Kidney tubule cell (primary cell): ENCODE results near the gene KLB.
"Not testable (repeated sequence)": the region's sequence is repeated elsewhere in the genome, so short reads cannot be mapped to it uniquely, and the experiment has no call there.

Source experiments
- DNase-seq: peaks from one replicate; pipeline ENCODE4 v3.0.0-alpha.2; 2018; ENCODE audit warnings: low spot score

Gene KLB

DNA sequence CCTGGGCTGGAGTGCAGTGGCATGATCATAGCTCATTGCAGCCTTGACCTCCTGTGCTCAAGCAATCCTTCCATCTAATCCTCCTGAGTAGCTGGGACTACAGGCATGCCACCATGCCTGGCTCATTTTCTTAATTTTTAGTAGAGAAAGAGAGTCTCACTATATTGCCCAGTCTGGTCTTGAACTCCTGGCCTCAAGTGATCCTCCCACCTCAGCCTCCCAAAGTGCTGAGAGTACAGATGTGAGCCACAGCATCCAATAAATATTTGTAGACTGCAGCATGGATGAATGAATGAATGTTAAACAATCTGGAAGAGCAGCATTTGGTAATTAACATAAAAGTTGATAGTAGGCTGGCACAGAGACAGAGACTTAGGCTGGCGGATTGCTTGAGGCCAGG, 20.0 kb downstream of the KLB start:
- DNase-seq, result no peak

DNA sequence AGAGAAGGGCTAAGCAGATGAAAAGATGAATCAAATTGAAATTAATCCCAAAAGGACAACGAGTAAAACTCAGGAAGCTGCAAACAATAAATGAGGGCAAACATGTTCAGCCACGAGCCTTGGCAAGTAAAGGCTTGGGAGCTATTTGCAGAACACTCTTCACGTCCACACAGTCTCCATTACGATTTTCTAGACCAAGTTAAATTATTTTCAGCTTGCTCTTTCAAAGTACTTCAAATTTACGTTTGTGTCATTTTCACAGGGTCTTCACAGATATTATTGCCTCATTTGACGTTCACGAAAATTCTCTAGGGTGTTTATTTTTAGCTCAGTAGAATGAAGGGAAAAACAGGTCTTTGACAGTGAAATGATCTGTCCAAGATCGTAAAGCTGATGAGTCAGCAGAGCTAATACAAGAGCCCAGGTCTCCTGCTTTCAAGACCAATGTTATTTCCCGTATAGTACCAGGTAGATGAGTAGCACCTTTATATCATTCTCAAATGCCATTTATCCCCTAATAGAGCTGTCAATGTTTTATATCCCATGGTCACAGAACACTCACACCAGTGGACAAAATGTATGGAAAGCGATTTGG, 20.9 kb downstream of the KLB start:
- no peak for DNase-seq

DNA sequence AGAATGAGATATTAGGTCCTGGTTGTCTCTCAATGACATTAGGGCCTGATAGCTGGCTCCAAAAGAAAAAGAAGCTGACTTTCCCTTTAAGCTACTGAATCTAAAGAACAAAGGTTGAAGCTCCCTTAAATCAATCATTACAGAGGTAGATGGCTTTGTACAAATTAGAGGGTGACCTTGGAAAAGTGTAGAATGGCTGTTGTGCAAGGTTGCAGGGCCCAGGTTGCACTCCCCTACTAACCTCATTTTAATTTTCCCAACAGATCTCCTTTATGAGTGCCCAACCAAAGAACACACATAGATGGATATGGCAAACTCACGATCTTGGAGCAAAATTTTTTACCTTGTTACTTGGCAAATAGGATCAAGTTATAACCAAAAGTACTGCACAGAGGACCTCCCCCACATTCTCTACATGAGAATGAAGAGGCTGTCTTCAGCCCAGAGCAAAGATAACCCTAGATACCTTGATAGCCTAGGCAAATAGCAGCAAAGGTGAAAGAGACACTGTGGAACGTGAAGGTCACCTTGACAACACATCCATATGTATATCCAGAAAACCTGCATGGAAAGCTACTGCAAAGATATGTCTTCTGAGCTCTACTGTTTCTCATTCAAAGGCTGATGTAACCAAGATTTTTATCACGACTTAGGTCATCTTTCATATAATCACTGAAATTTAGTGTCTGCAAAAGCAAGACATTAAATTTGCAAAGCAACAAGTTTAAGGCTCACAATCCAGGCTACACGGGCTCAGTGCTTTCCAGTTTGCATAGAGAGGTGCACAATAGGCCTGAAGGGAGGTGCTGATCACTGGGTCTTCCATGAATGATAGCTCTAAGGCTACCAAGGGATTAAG, 23.0 kb downstream of the KLB start:
- DNase-seq, result no peak

DNA sequence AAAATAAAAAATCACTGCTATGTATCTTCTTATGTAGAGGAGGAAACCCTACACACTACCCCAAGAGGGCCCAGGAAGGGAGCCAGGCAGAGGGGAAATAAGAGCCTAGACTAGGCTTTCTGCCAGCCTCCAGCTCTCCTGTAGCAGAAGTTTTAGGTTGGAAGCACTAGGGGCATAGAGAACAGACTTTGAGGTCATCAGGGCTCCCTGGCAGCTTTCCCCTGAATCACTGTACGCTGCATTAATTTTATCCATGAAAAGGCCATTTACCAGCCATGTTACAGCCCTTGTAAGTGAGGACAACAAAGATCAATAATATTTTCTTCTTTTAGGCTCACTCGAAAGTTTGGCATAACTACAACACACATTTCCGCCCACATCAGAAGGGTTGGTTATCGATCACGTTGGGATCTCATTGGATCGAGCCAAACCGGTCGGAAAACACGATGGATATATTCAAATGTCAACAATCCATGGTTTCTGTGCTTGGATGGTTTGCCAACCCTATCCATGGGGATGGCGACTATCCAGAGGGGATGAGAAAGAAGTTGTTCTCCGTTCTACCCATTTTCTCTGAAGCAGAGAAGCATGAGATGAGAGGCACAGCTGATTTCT, 27.3 kb downstream of the KLB start:
- DNase-seq, result no peak

DNA sequence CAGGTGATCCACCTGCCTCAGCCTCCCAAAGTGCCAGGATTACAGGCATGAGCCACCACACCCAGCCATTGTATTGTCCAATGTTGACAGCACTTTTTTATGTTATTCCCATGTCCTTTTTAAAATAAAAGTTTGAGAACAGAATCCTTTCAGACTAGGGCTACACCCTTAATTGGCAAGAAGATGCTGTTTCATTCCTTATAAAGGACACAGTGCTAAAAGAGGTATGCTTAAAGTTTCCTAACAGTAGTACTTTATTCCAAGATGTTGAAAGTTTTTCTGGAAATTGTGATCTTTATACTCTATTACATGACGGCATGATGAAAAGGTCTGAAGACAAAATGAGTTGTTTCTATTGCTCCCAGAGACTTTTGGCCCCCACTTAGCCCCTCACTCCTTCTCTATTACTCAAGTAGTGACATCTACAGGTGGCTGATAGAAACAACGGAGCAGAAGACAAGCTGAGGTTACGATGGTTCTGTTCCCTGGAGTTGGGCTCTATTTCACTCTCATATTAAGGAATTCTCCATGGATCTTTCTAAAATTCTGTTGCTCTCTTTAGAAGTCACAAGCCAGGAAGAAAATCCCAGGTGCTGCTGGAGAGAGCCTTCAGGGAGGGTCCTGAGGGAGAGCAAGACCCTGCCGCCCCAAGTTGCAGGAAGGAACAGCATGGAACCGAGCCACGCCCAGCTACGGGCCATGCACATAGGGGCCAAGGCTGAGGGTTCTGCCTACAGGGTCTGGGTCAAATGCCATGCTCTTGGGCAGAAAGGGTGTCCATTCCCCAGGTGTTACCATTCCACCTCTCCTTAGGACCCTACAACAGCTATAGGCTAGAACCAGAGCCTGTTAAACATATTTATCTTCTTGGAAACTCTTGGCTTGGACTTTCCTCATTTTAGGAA, 29.2 kb downstream of the KLB start:
- DNase-seq, result no peak

DNA sequence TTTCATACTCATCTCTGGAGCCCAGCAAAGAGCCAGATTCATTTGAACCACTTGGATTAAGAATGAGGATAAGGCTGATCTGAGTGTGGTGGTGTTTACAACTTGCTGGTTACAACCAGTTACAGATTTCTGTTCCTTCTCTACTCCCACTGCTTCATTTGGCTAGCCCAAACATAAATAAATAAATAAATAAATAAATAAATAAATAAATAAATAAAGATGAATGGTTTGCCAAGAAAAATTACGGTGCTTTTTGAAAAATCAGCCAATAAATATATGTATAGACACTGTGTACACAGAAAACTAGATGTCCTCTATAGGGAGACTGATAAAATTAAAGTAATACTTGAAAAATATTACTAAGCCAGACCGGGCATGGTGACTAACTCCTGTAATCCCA, 34.9 kb downstream of the KLB start:
- no peak for DNase-seq

DNA sequence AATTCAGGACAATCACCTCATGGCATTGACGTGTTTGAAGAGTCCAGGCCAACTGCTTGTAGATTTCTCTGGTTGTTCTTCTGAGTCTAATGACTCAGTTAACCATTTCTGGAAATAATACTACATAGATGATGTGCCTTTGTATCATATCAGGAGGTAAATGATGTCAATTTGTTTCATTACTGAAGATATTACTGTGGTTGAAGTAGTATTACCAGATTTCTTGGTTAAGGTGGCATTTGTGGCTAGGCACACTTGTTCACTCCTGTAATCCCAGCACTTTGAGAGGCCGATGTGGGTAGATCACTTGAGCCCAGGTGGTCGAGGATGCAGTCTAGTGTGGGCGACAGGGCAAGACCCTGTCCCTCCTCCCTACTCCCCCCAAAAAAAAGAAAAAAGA, 36.3 kb downstream of the KLB start:
- no peak for DNase-seq

DNA sequence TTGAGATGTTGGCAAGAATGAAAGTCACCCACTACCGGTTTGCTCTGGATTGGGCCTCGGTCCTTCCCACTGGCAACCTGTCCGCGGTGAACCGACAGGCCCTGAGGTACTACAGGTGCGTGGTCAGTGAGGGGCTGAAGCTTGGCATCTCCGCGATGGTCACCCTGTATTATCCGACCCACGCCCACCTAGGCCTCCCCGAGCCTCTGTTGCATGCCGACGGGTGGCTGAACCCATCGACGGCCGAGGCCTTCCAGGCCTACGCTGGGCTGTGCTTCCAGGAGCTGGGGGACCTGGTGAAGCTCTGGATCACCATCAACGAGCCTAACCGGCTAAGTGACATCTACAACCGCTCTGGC, 39.7 kb downstream of the KLB start:
- DNase-seq, result no peak

DNA sequence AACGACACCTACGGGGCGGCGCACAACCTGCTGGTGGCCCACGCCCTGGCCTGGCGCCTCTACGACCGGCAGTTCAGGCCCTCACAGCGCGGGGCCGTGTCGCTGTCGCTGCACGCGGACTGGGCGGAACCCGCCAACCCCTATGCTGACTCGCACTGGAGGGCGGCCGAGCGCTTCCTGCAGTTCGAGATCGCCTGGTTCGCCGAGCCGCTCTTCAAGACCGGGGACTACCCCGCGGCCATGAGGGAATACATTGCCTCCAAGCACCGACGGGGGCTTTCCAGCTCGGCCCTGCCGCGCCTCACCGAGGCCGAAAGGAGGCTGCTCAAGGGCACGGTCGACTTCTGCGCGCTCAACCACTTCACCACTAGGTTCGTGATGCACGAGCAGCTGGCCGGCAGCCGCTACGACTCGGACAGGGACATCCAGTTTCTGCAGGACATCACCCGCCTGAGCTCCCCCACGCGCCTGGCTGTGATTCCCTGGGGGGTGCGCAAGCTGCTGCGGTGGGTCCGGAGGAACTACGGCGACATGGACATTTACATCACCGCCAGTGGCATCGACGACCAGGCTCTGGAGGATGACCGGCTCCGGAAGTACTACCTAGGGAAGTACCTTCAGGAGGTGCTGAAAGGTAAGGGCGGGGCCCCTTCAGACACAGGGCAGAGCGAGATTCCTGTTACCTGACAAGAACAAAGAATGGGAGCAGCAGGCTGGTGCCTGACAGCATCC, 40.3 kb downstream of the KLB start:
- DNase-seq, result peak; percentile 73

DNA sequence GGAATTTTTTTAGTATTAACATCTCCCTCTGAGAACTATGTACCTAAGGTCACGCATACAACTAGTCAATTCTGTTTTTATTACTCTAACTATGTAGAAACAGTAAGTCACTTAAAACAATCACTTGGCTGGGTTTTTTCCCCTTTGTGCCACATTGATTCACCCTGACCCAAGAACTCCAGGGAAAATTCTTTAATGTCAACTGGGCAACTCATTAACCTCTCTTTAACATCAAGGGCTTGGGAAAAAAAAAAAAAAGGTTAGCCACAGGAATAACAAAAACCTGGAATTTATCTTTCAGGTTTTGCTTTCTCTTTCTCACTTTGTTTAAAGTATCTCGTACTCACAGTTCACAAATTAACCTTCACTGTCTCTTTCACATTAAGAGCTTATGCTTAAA, 43.9 kb downstream of the KLB start:
- peak; percentile 82 for DNase-seq

DNA sequence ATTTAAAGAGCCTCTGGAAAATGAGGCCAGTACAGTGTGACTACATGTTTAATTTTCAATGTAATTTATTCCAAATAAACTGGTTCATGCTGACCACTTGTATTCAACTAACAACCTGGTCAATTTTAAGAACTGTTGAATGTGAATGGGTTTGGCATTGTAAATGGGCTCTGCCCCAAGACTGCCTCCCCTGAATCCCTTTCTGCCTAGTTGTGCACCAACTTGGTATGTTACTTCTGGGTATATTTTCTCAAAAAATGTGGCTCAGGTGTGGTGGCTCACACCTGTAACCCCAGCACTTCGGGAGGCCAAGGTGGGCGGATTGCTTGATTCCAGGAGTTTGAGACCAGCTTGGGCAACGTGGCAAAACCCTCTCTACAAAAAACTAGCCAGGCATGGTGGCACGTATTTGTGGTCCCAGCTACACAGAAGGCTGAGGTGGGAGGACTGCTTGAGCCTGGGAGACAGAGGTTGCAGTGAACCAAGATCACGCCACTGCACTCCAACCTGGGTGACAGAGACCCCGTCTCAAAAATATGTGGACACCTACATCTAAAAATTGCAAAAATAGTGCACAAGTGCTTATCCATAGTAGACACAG, 44.8 kb downstream of the KLB start:
- no peak for DNase-seq

DNA sequence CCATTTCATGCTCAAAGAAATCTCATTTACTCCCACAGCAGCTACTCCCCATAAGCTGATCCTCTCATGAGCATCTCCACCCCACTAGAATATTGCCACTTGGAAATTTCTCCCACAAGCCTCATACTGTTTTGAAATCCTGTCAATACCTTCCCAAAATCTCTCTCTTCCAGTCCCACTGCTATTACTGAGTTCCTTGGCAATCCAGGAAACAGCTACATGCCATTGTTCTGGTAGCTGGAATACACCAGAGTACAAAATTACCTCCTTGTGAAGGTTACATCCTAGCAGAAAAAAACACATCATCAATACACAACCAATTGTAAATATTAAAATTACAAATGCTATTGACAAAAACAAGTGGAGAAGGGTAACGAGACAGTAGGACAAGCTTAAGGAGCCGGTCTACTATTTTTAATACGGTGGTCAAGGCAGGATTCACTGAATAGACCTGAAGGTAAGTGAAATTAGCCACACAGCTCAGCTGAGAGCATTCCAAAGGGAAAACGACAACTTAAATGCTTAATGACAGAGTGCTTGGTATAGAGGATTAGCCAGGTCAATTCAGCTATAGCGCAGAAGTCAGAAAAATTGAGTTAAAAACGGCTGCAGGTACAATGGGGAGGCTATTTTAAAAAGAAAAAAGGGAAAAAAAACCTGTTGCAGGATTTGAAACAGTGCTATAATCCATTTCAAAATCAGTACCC, 45.6 kb downstream of the KLB start:
- no peak for DNase-seq

DNA sequence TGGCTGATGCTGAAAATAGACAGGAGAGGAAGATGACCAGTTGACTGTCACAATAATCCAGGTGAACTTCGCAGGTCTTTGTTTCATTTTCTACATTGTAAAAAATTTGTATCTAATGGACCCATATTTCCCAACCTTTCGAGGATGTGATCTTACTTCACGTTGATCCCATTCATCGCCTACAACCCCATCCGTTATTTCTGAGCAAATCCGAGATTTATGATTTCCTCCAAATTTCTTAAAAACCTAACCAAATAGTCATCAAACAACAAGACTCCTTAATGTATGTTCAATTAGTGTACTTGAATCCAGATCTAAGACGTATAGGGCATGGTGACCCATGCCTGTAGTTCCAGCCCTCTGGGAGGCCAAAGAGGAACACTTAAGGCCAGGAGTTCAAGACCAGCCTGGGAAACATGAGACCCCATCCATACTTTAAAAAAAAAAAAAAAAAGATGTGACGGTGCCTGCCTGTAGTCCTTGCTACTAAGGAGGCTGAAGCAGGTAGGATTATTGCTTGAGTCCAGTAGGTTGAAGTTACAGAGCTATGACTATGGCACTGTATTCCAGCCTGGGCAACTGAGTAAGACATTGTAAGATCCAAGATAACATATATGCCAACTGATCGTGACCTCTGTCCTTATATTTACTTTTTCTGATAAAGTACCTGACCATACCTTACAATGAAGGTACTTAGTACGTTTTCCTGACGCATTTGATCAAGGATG, 46.3 kb downstream of the KLB start:
- no peak for DNase-seq

DNA sequence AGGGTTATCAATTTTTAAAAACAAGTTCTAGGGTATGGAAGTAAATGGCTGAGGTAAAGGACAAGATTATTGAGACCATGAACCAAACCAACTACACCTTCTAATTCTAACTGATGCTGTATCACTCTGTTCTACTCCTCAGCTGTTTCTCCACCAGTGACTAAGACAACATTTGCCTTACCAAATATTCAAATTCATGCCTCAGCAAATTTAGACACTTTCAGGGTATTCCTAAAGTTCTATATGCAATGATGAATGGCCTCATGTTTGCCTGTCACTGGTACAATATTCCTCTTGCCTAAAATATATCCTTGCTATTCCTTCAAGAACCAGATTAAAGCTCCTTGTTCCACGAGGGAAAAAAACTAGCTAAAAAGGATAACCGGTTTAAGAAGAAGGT, 47.0 kb downstream of the KLB start:
- DNase-seq, result no peak

DNA sequence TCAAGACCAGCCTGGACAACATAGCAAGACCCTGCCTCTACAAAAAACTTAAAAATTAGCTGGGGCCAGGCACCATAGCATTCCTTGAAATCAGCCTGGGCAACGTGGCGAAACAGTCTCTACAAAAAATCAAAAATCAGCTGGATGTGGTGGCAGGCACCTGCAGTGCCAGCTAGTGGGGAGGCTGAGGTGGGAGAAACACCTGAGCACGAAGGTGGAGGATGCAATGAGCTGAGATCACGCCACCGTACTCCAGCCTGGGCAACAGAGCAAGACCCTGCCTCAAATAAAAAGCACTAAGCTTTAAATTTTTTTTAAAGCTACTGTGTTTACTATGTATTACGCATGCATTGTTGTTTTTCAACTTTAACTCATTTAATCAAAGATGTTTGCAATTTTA, 48.8 kb downstream of the KLB start:
- DNase-seq, result no peak

DNA sequence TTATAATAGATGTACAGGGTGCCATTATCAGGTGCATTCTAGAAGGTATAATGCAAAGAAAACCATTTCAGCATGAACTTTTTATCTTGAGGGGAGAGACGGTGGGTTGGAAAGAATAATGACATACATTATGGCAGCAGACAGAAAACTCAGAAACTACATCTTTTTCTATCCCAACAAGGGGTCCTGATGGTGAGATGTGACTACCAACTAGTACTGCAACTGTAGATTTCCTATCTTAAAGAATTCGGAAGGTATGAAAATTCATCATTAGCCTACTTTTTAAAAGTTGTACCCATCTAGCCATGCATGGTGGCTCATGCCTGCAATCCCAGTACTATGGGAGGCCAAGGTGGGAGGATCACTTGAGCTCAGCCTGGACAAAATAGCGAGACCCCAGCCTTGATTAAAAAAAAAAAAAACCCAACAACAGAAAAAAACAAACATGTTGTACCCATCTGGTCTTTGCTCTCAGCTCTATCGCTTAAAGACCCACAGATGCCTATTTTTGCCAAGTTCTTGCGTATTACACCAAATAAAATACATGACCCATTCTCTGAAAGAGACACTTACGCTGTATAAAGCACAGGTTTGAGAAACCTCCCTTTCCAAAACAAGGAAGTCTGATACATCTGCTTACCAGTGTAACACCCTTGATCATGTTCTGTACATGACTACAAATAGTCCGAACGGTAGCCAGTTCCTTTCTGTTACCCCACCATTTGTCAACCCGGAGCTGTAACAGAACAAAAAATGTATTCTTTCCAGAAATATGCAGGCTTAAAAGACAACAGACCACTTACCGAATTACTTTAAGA, 50.4 kb downstream of the KLB start:
- DNase-seq, result no peak

DNA sequence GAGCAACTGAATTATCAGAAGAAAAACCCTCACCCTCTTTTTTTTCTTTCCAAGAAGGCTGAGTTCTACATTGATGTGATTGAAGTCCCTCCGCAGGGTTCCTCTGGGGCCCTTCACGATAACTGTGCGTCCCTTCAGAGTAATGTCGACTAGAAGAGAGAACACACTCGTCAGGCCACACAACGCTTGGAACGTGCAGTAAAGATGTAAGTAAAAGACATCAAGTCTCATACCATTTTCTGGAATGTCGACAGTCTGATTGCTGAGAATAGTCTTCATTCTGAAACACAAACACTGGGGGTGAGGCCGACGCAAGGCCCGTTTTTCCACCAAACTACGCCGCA, 51.4 kb downstream of the KLB start:
- DNase-seq, result not testable (repeated sequence)

DNA sequence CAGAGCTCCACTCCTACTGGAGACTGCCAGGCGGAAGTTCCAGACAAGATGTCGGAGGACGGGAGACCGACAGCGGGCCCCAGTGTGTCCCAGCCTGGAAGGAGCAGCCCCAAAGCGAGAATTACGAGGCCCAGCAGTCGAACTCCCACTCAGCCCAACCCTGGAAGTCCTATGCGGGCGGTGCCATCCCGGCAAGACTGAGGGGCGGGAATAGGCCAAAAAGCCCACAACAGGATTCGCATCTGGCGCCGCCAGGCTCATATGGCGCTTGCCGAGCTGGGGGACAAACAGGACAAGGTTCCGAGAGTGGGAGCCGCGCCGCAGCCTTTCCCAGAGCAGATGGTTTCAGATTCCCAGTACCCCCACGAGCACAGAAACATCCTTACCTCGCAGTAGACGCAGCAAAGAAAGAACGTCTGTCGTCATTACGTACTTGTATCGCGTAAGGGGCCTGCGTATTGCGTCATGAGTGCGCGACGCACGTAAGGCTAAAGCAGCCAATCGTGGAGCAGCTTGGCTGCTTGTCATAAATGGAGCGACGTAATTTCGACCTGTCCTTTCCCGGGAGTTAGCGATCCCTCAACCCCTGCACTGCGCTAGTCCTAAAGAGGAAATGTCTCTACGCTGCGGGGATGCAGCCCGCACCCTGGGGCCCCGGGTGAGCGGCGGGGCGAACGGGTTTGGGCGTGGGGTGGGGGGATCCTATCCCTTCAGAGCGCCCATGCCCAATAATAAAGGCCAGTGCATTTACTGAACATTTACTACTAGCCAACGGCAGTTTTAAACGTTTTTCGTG, 52.0 kb downstream of the KLB start, which contains the start of the genes LIAS and RPL9:
TSS of gene LIAS (plus strand) at position 552 of the 796 bp plus-strand sequence. CDS start at position 614, 62 bp downstream.
TSS of gene RPL9 (minus strand) at position 418 of the 796 bp plus-strand sequence. CDS start 483 bp downstream, outside the sequence.
- DNase-seq, result peak; percentile 99
